Keratinocyte (primary cell): ENCODE measurements around the gene VWA7.

Source experiments
- EZH2 ChIP-seq: IDR thresholded peaks from one replicate; pipeline ENCODE4 v1.6.1; 2012; ENCODE audit warnings: inconsistent platforms, mild to moderate bottlenecking, low read length, moderate library complexity
- TF ChIP-seq, protein P1 (sequence below), 3 experiments: IDR thresholded peaks in 1 of 3; conservative IDR thresholded peaks in 1 of 3; optimal IDR thresholded peaks in 1 of 3; 2 replicates in 2 of 3; 3 replicates in 1 of 3; pipeline versions ENCODE3 to v1.5.1; 2011; ENCODE audit warnings: low read length in 3 of 3, mild to moderate bottlenecking in 3 of 3, moderate library complexity in 2 of 3, control low read depth in 1 of 3, inconsistent platforms in 1 of 3; ENCODE audit not compliant: insufficient read depth in 2 of 3; ENCODE audit errors: extremely low read depth in 1 of 3

GRCh38 chr6:31821301-31822035, 44.3 kb upstream of the VWA7 start:
- TF ChIP-seq, protein P1, sequence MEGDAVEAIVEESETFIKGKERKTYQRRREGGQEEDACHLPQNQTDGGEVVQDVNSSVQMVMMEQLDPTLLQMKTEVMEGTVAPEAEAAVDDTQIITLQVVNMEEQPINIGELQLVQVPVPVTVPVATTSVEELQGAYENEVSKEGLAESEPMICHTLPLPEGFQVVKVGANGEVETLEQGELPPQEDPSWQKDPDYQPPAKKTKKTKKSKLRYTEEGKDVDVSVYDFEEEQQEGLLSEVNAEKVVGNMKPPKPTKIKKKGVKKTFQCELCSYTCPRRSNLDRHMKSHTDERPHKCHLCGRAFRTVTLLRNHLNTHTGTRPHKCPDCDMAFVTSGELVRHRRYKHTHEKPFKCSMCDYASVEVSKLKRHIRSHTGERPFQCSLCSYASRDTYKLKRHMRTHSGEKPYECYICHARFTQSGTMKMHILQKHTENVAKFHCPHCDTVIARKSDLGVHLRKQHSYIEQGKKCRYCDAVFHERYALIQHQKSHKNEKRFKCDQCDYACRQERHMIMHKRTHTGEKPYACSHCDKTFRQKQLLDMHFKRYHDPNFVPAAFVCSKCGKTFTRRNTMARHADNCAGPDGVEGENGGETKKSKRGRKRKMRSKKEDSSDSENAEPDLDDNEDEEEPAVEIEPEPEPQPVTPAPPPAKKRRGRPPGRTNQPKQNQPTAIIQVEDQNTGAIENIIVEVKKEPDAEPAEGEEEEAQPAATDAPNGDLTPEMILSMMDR (optimal IDR thresholded peaks at IDR 0.05 in 1 of 3, IDR thresholded peaks at IDR 0.05 in 1 of 3, conservative IDR thresholded peaks at IDR 0.05 in 1 of 3; ENCODE audit: extremely low read depth in 1 of 3, insufficient read depth in 2 of 3, low read length in 3 of 3), result no peak
- no peak for TF ChIP-seq EZH2
